Measurements from ENCODE around the gene HIP1.

GRCh38 chr7:75729851-75730274, 8.9 kb downstream of the HIP1 start:
- no peak for TF ChIP-seq CTCF (conservative IDR thresholded peaks at IDR 0.05; ENCODE audit: low read depth, low read length)
- no peak for TF ChIP-seq POLR2A (IDR thresholded peaks at IDR 0.05; ENCODE audit: low read depth, low read length)
- TF ChIP-seq MXI1 (IDR thresholded peaks at IDR 0.05; ENCODE audit: borderline replicate concordance, low read depth, low read length) = no peak
- no peak for TF ChIP-seq FOS (IDR thresholded peaks at IDR 0.05; ENCODE audit: low read depth, low read length)
- no peak for TF ChIP-seq RAD21 (IDR thresholded peaks at IDR 0.05; ENCODE audit: low read length)
- no peak for TF ChIP-seq RCOR1 (IDR thresholded peaks at IDR 0.05; ENCODE audit: insufficient replicate concordance, low read length)
- no peak for TF ChIP-seq MAFK (IDR thresholded peaks at IDR 0.05; ENCODE audit: low read depth, low read length)
- no peak for TF ChIP-seq USF2 (IDR thresholded peaks at IDR 0.05; ENCODE audit: low read depth, low read length)
- no peak for TF ChIP-seq MAZ (IDR thresholded peaks at IDR 0.05; ENCODE audit: borderline replicate concordance, low read depth, low read length)
